Fibroblast of mammary gland (primary cell): ENCODE measurements around the gene PTPRCAP.

ENCODE experiments used
- DNase-seq: peaks from one replicate; pipeline ENCODE4 v3.0.0-alpha.2; 2010; ENCODE audit warnings: low read depth
- H3K4me3 ChIP-seq: 2 replicates; pipeline ENCODE4 v1.5.1; 2011; ENCODE audit warnings: low read depth, mild to moderate bottlenecking, low read length, moderate library complexity; ENCODE audit not compliant: control insufficient read depth
- CTCF ChIP-seq: conservative IDR thresholded peaks from 2 replicates; pipeline ENCODE4 v1.5.1; 2011; ENCODE audit warnings: low read depth, low read length, inconsistent platforms; ENCODE audit not compliant: control insufficient read depth, insufficient read depth

The PTPRCAP gene

GRCh38 chr11:67453816-67454732 lies 16.6 kb upstream of the PTPRCAP start:
- no peak for DNase-seq
- no peak overlapping the region for H3K4me3 ChIP-seq
- no peak for TF ChIP-seq CTCF

GRCh38 chr11:67452141-67452952 lies 14.9 kb upstream of the PTPRCAP start, which contains the start of gene GPR152:
TSS of gene GPR152 (minus strand) at chr11:67452729. CDS start at chr11:67452724, 5 bp downstream.
- no peak for DNase-seq
- H3K4me3 ChIP-seq: no peak within 1 kb of the TSS
- TF ChIP-seq CTCF: no peak

GRCh38 chr11:67451658-67451976 lies 14.1 kb upstream of the PTPRCAP start:
- no peak for TF ChIP-seq CTCF
- H3K4me3 ChIP-seq: no peak overlapping the region
- no peak for DNase-seq

- no peak overlapping the region for H3K4me3 ChIP-seq
- DNase-seq: no peak
- no peak for TF ChIP-seq CTCF
Observed at GRCh38 chr11:67450796-67451657, 13.5 kb upstream of the PTPRCAP start.

- H3K4me3 ChIP-seq: no peak overlapping the region
- no peak for TF ChIP-seq CTCF
- DNase-seq: no peak
Observed at GRCh38 chr11:67449116-67449844, 11.8 kb upstream of the PTPRCAP start.
